CD4-positive, alpha-beta T cell treated with Interleukin-10 for 1 hour (primary cell): ENCODE data around the gene TMPRSS4.

Source experiments
- DNase-seq: peaks from one replicate; pipeline ENCODE4 v3.0.0-alpha.2; 2020

The TMPRSS4 gene

GRCh38 chr11:118109231-118109630, 32.4 kb downstream of the TMPRSS4 start:
- no peak for DNase-seq

GRCh38 chr11:118111019-118111743, 34.3 kb downstream of the TMPRSS4 start:
- DNase-seq, result no peak

- DNase-seq, result no peak
These were observed 34.8 kb downstream of the TMPRSS4 start for GRCh38 chr11:118111744-118112035.

GRCh38 chr11:118112711-118113430, 36.0 kb downstream of the TMPRSS4 start:
- DNase-seq, result no peak

- no peak for DNase-seq
These were observed 37.4 kb downstream of the TMPRSS4 start for GRCh38 chr11:118114266-118114665.

- peak; percentile 14 for DNase-seq
These were observed 38.2 kb downstream of the TMPRSS4 start for GRCh38 chr11:118115048-118115447.

- peak; percentile 20 for DNase-seq
These were observed 41.1 kb downstream of the TMPRSS4 start for GRCh38 chr11:118117790-118118601.

- no peak for DNase-seq
These were observed 43.9 kb downstream of the TMPRSS4 start for GRCh38 chr11:118120793-118121192.

- DNase-seq, result no peak
These were observed 48.2 kb downstream of the TMPRSS4 start for GRCh38 chr11:118124929-118125535.

GRCh38 chr11:118126082-118126838, 49.4 kb downstream of the TMPRSS4 start:
- DNase-seq, result no peak

GRCh38 chr11:118128310-118128709, 51.4 kb downstream of the TMPRSS4 start:
- no peak for DNase-seq

- no peak for DNase-seq
These were observed 52.0 kb downstream of the TMPRSS4 start for GRCh38 chr11:118128721-118129470.

- no peak for DNase-seq
These were observed 52.7 kb downstream of the TMPRSS4 start for GRCh38 chr11:118129471-118130172.

GRCh38 chr11:118132385-118133151, 55.7 kb downstream of the TMPRSS4 start:
- DNase-seq, result no peak

- DNase-seq, result no peak
These were observed 56.9 kb downstream of the TMPRSS4 start for GRCh38 chr11:118133816-118134215.

- DNase-seq, result no peak
These were observed 58.3 kb downstream of the TMPRSS4 start for GRCh38 chr11:118135051-118135795.

GRCh38 chr11:118135796-118136165, 58.9 kb downstream of the TMPRSS4 start:
- no peak for DNase-seq

GRCh38 chr11:118136341-118136740, 59.5 kb downstream of the TMPRSS4 start:
- DNase-seq, result no peak

GRCh38 chr11:118136801-118137200, 59.9 kb downstream of the TMPRSS4 start:
- no peak for DNase-seq
